ENCODE data around the gene STRIT1.

DNA sequence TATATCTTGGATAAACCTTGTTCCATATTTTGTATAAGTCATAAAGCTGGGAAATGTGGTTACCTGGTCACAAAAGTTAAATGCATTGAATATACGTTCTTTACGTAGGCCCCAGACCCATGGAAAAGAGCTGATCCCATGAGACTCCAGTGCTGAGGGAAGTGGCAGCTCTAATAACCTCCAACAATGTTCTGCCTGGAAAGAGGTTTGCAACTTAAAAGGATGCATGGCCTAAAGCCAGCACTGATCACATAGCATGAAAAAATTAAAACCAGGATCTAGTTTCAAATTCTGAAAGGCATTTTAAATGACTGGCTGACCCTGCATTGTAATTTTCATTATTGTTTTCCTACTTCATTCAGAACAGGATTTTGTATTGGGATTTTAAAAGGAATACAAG lies 27.9 kb upstream of the STRIT1 start:
- no peak for TF ChIP-seq POLR2A (IDR thresholded peaks at IDR 0.05)
- TF ChIP-seq, protein P1, sequence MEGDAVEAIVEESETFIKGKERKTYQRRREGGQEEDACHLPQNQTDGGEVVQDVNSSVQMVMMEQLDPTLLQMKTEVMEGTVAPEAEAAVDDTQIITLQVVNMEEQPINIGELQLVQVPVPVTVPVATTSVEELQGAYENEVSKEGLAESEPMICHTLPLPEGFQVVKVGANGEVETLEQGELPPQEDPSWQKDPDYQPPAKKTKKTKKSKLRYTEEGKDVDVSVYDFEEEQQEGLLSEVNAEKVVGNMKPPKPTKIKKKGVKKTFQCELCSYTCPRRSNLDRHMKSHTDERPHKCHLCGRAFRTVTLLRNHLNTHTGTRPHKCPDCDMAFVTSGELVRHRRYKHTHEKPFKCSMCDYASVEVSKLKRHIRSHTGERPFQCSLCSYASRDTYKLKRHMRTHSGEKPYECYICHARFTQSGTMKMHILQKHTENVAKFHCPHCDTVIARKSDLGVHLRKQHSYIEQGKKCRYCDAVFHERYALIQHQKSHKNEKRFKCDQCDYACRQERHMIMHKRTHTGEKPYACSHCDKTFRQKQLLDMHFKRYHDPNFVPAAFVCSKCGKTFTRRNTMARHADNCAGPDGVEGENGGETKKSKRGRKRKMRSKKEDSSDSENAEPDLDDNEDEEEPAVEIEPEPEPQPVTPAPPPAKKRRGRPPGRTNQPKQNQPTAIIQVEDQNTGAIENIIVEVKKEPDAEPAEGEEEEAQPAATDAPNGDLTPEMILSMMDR (IDR thresholded peaks at IDR 0.05): no peak
- no peak for TF ChIP-seq POLR2AphosphoS5 (IDR thresholded peaks at IDR 0.05)
